Amniotic stem cell (primary cell): ENCODE measurements around the gene NUDT16L1.

Experiments used
- DNase-seq: peaks from one replicate; lab custom pipeline; 2025; lab: John Stamatoyannopoulos, UW

NUDT16L1 gene

DNA sequence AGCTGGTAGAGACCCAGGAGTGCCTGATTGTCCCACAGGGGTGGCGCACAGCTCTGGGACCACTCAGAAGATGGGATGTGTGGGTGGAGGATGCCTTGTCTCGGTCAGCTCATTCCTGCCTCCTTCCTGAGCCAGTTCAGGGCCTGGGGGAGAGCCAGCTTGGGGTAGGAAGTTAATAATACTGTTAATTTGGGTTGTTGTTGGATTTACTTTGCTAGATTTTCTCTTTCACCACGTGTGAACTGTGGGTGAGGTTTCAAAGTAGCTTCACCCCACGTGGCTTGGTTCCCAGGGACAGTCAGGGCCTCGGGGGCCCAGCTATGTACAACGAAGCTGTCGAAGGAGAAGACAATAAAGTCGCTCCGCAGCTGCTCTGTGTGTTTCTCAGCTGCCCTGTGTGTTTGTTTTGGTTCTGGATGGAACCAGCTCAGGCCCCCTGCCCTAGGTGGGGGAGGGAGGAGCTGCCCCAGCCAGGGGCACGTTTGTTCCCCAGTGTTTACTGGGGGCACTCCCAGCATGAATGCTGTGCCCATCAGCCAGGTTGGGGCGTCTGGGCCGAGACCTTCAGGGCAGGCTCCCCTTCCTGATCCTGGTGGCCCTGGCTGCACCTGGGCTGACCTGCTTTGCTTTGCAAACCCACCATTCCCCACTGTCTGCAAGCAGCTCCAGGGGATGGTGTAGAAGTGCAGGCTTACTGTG lies 2.3 kb downstream of the NUDT16L1 start:
- no peak for DNase-seq

DNA sequence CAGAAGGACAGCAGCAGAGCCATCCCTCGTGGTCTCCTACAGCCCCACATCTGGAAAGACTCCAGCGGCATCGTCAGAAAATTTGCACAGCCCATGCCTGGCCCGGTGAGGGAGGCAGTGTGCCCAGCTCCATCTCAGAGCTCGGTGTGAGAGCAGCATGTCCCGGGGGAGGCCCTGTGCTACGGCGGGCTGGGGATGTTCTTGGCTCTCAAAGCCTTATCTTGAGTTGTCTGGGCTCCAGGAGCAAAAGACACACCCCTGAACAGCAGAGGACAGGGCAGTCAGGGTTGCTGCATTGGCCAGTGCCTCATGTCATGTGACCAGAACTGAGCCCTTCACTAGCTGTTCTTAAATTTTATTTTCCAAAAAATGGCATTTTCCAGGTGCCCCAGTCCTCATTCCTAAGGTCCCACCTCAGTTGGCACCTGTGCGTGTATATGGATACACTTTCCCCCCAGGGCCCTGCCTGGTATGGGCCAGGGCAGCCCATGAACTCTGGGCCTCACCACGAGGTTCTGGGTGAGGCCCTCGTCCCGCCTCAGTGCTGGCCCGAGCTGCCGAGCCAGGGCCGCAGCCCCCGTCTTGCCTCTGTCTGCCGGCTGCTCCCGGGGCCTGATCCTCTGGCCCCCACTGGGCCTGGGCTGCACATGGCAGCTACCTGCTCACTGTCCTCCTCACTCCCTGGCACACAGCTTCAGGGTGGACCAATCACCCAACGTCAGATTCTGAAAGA lies 3.0 kb downstream of the NUDT16L1 start:
- DNase-seq, result no peak

DNA sequence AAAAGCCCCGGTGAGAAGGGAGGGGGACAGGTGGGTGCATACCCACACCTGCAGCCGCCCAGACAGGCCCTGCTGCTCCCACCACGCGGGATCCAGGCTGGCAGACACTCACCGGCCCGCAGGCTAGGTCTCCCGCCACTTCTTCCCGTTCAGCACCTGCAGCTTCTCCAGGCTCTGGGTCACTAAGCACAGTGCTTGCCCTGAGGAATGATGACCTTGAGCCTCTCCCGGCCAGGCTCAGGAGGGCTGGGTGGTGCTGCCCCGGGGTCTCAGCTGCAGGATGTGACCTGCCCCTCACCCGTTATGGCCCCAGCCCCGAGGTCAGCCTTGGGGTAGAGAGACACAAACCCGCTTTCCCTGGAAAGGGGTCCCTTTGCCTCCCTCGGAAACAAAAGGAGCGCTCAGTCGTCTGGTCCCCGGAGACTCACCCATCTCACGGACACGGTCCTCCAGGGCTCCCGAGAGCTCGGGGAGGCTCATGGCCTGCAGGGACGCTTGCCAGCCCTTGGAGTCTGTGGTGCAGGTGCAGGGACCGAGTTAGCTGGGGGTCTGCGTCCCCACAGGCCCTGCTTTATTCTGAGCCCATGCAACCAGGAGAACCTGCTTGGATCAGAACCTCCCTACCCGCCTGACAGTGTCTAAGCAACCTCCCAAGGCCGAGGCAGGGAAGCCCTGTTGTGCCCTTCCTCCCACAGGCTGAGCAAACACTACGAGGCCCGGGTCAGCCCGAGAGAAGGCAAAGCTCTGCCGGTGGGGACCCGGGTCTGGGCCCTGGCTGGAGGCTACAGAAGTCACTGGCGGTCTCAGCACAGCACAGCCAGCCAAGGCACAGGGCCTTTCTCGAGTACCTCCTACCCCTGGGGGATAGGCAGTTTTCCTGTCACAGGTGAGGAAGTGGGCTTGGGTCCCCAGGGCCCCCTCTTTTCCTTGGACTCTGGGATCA lies 3.8 kb downstream of the NUDT16L1 start:
- DNase-seq, result no peak

DNA sequence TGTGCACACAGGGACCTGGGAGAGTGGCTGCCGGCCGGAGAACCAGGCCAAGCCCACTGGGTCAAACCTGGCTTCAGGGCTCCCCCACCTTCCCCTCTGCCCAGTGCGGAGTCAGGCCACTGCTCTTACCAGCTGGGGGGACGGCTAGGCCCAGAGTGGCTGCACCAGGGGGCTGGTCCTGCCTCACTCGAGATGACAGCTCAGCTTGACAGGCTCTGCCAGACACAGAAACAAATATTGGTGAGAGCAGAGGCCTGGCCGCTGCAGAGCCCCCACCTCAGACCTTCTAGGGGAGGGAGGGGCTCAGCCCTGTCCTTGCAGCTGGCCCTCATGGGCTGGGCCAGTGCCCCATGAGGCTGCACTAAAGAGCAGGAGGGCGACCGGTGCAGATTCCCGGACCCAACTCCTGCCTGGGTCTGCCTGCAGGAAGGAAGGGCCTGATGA lies 4.5 kb downstream of the NUDT16L1 start:
- DNase-seq, result no peak

DNA sequence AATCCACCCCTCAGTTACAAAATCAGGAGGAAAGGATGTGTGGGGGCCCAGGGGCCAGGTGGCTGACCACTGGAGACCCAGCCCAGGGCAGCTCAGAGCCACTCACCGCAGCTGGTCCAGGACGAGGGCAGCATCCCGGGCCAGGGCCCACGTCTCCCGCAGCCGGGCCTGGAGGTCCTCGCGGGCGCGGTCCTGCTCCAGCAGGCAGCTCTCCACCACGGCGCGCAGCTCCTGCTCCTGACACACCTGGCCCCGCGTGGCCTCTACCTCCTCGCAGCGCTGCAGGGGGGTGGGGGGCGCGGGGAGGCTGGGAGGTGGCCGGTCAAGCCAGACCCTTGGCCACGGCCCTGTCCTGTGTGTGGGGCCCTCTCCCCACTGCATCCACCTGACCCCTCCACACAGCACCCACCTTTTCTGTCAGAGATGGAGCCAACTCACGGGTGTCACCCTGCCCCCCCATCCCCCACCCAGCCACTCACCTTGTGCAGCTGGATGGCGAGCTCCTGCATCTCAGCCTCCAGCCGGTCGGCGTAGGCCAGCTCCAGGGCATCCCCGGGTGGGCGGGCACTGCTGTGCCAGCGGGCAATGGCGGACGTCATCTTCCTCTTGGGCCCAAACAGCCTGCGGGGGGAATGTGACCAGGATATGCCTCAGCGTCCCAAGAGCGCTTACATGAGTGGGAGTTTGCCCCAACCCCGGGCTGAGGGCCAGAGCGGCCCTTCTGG lies 5.1 kb downstream of the NUDT16L1 start:
- no peak for DNase-seq

DNA sequence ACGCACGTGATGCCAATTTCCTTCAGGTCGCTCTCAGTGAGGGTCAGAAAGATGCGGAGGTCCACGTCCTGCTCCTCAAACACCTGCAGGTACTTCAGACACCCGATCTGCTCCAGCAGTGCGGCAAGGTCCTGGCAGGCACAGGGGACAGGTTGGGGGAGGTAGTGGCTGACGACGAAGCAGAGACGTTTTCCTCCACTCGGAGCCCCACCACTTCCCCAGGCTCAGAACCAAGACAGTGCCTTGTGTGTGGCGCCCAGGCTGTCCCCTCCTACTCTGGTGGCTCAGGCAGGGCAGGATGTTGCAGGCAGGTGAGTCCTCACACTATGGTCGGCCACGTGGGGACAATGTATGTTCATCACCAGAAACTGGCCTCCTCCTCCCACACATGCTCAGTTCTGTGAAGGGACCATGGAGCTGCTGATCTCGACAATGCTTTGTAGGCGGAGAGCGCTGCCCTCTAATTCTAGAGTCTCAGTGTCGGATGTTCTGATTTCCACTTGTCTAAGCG lies 5.7 kb downstream of the NUDT16L1 start:
- DNase-seq, result no peak

DNA sequence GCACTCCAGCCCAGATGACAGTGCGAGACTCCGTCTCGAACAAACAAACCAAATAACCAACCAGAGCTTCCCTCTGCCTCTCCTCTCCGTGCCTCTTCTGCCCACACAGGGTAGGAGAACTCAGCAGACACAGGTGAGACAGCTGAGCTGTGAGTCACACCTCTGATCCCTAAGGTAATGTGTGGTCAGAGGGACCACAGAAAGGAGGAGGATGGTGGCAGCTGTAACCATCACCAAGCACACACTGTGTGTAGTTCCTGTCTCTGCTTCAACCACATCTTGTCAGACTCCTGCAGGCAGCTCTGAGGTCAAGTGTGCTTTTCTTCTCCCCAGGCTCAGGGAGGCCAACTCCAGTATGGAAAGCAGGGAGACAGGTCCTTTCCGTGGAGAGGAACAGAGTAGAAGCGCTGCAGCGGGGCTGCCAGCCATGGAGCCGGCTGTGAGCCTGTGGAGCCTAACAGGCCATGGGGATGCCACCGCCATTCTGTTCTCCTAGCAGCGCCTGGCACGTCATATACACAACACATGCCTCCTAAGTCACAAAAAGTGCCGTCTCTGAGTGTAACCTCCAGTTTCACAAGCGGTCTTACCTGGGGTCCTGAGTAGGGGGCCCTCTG lies 7.1 kb downstream of the NUDT16L1 start:
- no peak for DNase-seq

DNA sequence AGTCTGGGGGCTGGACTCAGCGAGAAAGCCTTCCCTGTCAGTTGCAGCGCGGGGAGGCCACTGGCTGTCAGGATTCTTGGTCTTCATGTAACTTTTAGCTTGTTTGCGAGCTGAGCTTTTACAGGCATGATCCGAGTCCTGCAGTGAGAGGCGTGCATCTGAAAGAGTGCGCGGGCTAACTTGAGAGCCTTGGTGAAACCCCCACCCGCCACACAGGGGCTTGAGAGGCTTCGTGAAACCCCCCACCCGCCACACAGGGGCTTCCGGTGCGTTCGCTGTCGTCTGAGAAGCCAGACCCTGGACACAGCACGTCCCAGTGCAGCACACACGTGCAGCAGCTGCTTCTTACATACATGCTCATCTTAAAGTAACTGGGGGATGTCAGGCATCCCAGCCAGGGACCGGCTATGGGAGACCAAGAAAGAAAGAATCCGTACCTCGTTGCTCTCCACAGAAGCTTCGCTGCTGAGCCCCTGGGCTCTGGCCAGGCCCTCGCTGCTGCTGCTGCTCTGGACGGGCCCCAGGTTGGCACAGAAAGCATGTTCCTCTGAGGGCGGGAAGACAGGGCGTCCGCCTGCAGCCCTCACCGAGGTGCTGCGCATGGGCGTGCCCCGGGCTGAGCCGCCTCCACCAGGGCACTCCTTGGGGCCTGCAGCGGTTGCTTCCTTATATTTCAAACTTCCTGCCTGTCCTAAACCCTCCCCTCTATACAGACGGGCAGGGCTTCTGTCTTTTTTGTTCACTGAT lies 7.8 kb downstream of the NUDT16L1 start:
- DNase-seq, result no peak

DNA sequence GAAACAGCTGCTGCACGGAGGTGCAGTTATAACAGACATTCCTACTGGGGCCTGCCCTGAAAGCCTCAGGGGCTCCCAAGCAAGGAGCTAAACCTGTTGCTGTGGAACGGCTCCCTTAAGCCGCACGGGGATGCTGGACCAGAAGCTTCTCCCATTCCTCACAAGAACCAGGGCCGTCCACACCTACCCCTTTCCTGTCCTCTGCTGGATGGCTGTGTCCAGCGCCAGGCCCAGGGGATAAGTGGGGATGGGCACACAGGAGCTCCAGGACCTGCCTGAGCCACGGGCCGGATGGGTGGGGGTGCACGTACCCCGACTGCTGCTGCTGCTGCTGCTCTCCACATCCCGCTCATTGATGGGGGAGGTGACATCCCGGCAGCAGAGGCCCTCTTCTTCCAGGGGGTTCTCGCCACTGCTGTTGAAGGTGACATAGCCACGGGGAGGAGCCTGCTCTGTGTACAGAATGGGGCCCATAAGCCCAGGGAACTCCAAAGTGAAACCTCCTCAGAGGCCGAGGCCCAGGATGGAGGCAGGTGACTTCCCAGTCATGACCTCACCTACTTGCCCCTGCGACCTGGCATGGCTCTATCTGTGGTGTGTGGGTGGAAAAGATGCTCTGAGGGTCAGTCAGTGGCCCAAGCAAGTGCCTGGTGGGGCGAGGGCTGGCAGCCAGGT lies 8.6 kb downstream of the NUDT16L1 start:
- DNase-seq, result no peak

DNA sequence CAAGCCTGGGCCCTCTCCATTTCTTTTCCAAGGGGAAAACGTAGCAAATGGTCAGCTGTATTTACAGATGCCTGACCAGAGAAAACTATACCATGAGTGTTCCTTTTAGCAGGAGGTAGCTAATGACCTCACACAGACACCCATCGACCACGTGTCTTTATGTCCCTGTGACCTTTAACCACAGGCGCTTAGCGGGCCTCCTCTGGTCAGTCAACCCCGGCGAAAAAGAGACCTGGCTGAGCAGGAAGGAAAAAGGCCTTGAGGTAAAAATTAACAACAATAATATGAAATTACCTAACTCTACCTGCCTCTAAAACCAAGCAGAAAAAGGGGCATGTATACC lies 9.1 kb downstream of the NUDT16L1 start:
- no peak for DNase-seq

DNA sequence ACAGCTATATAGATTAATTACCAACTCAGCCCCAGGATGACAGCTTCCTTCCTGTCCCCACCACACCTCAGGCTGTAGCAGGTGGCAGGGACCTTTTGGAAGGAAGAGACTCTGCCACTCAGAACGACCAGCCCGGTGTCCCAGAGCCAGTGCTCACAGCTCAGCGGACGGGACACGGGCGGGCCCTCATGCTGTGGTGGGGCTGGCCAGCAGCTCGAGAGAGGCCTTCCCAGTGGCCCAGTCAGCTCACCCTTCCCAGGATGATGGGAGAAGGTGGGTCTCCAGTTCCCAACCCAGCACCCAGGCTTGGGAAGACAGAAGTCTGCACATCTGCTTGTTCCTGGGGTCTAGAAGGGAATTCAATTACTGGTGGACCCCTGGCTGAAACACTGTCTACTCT lies 10.5 kb downstream of the NUDT16L1 start:
- DNase-seq, result no peak

DNA sequence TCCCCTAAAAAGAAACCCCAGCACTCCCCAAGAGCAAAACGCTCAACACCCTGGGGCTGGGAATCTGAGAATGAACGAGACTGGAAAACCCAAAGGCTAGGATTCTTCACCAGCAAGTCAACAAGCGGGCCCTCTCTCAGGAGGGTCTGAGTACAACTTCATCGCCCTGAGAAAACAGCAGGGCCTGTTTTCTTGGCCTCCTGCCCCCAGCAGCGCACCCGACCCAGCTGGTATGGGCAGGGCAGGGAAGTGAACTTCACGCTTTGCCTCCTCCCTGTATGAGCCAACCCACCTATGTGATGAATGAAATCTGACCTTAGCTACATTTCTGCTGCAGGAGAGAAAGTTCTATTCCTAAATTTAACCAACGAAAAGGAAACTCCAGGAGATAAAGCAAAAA lies 11.1 kb downstream of the NUDT16L1 start:
- no peak for DNase-seq

DNA sequence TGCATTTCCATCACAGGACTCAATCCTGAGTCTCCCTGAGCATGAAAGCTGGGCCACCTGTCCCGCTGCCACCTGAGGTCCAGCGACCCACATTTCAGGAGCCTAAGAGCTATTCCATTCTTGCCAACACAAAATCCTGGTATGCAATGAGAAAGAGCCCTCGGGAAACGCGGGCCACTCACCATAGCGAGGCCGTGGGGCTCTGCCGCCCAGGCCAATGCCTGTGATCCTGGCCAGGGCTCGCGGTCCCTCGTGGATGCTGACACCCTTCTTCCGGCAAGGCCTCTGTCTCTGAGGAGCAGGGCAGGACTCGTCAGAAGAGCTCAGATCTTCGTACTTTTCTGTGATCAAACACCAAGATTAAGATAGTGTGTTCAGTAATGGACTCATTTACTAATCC lies 11.6 kb downstream of the NUDT16L1 start:
- DNase-seq, result no peak

DNA sequence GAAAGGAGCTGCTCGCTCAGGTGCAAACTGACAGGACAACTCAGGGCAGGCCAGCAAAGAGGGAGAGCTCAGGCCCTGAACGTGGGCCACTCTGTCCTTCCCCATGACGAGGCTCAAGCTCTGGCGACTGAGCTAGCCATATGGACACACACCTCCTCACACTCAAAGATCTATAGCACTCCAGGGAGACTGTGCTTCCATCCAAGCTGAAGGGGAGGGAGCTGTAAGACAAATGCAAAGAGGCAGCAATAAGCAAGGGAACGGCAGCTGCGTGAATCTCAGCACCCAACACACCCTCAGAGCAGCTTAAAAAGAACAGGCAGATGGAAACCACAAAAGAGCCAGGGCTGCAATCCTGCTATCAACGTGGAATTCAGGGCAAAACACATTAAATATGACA lies 13.5 kb downstream of the NUDT16L1 start:
- no peak for DNase-seq

DNA sequence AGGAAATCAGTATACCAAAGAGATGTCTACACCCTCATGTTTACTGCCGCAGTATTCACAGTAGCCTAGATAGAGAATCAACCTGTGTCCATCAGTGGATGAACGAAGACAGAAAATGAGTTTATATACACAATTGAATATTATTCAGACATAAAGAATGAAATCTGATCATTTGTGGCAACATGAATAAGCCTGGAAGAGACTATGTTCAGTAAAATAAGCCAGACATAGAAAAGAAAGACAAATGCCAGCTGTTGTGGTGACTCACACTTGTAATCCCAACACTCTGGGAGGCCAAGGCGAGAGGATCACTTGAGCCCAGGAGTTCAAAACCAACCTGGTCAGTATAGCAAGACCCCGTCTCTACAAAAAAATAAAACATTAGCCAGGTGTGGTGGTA lies 16.1 kb downstream of the NUDT16L1 start:
- DNase-seq, result no peak

DNA sequence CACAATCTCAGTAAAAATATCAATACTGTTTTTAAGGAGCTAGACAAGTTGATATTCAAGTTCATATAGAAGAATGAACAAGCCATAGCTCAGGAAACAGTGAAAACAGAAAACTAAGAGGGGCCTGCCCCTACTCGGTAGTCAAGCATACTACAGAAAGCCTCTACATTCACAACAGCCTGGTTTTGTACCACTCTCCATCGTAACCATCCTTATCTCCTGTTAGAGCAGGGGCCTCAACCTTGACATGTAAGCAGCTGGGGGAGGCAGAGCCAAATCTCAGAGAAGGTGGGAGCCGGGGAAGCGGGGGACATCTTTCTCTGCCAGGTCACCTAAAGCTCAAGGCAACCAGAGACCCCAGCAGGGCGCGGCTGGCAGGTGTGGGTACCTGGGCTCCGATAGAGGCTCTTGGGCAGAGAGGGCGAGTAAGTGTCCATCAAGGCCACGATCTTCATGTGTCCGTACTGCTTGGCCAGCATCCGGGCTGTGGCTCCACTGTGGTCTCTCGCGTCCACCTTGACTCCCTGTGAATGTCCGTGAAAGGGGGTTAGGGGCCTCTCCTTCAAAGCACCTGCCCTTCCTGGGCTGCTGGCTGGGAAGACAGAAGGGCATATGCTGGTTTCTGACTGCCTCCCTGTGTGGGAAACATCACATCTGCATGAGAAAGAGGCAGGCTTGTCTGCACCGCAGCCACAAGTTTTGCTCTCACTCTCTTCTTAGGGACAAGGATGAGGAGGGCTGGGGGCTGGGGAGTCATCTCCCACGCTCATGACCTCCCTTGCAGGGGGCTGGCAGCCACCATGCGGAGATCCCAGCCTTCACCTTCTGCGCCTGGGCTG lies 20.5 kb downstream of the NUDT16L1 start:
- no peak for DNase-seq

DNA sequence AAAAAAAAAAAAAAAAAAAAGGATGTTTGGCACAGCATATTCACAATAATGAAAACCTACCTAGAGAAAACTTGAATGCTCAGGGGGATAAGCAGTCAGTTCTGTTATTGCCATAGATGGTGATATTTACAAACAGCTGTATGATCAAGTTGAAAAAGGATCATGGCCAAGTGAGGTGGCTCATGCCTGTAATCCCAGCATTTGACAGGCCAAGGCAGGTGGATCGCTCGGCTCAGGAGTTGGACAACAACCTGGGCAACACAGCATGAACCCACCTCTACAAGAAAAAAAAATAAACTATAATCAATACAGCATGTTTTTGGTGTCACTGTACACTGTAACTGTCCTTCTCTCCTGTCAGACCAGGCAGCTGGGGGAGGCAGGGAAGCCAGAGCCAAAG lies 21.6 kb downstream of the NUDT16L1 start:
- DNase-seq, result no peak

DNA sequence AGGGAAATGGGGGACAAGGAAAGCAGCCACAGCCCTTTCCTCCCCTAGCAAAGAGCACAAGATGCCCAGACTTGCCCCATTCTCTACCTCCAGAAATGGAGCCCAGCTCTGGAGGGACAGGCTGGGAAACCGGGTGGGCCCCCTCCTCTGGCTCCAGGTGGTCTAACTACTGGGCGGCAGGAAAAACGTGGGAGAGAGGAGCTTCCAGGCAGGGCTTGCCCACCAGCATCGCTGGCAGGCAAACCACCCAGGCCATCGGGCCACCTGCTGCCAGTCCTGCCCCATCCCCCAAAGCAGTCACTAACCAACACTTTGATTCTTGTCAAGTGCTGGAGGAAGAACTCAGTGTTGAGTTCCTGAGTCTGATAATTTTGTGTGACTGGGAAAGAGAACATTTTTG lies 25.1 kb downstream of the NUDT16L1 start:
- no peak for DNase-seq

DNA sequence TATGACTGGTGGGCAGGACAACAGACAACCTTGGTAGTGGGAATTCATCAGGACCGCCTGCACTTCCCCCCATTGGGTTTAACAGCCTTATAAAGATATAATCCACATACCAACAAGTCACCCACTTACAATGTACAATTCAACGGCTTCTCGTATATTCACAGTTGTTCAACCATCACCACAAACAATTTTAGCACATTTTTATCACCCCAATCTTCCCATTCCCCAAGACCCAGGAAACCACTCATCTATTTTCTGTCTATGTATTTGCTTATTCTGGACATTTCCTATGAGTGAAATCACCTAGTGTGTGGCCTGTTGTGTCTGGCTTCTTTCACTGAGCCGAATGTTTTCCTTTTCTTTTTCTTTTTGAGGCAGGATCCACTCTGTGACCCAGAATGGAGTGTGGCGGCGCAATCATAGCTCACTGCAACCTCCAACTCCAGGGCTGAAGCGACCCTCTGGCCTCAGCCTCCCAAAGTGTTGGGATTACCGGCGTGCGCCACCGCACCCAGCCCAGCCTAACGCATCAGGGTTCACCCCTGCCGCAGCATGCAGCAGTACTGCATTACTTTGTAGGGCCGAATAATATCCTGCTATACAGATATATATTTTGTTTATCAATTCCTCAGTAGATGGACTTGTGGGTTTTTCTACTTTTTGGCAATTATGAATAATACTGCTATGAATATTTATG lies 29.9 kb downstream of the NUDT16L1 start:
- DNase-seq, result no peak
